ENCODE results near the gene SDCBP2.

SDCBP2 gene, protein sequence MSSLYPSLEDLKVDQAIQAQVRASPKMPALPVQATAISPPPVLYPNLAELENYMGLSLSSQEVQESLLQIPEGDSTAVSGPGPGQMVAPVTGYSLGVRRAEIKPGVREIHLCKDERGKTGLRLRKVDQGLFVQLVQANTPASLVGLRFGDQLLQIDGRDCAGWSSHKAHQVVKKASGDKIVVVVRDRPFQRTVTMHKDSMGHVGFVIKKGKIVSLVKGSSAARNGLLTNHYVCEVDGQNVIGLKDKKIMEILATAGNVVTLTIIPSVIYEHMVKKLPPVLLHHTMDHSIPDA

DNA sequence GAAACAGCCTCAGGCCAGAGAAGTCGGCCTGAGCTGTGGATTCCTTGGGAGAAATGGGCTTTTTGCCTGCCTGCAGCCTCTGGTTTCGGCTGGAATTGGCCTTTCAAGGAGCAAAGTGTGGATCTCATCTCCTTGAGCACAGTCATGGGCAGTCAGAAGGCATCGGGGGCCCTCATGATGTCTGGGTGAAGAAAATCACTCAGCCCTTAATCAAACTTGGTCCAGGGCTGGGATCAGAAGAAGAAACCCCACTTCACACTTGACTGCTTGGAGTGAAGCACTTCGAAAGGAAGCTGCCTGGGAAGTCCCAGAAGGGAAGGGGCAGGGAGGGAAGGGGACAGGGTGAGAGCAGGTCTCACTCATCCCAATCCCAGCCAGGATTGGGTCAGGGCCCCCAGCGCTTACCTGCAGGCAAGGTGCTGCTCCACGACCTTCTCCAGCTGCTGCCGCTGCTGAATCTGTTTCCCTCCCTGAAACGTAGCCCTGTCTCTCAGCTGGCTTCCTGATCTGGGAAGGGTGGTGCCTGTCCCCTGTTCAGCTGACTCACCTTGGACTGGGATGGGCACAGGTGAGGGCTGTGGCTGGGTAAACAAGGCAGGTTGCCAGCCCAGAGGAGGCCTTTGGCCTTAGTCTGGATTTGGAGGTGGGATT, at the start of gene SDCBP2:
Gene SDCBP2 (minus strand): TSS at position 460 of the 651 bp plus-strand sequence. CDS start 8,723 bp downstream, outside the sequence.
- DNase-seq: no peak

DNA sequence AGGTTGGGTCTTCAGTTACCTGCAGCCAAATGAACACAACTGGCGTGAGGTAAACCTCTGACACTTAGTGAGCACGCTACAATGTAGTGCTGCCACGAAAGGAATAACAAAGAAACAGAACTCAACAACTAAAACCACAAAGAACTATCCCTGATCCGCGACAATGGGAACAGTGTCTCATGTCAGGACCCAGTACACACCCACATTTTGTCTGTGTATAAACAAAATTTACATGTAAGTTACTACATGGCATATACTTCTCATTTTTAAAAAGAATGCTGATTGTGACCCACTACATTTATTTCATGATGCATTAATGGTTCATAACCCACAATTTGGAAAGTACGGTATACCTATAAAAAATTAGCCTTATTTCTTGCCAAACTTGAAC, 49.8 kb upstream of the SDCBP2 start:
- DNase-seq: no peak

DNA sequence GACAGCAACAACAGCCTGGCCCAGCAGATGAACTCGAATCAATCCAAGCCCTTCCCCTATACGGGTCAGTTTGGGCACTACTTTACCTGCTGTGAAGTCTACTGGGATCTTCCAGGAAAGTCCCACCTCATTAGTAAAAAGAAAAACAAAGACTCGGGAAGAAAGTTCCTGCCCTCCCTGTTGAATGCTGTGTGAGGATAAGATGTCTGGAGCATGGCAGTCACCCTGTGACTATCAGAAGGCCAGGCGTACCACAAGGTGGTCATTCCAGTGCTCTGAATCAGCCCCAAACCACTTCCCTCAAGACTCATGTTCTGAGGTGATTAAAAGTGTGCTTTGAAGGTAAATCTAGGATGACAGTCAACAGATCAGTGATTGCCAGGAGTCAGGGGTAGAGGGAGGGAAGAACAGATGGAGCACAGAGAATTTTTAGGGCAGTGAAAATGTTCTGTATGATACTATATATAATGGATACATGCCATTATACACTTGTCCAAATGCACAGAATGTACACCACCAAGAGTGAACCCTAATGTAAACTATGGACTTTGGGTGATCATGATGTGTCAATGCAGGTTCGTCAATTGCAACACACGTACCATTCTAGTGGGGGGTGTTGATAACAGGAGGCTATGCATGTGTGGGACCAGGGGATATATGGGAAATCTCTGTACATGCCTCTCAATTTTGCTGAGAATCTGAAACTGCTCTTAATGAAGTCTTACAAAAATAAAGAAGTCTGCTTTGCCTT, 49.2 kb upstream of the SDCBP2 start:
- no peak for DNase-seq

- DNase-seq: no peak
Measured at GRCh38 chr20:1377341-1377871, 48.5 kb upstream of the SDCBP2 start.

- DNase-seq: no peak
Measured at GRCh38 chr20:1376408-1377270, 47.7 kb upstream of the SDCBP2 start.

- DNase-seq: no peak
Measured at GRCh38 chr20:1376007-1376406, 47.1 kb upstream of the SDCBP2 start.

DNA sequence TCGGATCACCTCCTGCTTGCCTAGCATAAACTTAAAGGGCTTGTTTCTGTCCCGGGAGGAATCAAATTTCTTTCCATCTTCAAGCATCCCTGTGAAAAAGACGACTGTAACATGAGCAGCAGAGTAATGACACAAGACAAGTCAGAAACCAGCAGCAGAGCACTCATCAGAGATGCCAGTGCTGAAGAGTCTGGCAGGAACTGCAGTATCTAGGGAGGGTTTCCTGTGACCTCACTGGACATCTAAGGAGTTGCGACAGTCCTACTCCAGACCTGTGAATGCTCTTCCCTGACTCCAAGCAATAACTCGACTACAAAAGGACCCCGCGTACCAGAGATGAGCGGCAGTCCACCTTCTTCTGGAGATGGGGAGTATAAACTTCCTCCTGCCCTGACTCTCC, 46.6 kb upstream of the SDCBP2 start:
- no peak for DNase-seq

DNA sequence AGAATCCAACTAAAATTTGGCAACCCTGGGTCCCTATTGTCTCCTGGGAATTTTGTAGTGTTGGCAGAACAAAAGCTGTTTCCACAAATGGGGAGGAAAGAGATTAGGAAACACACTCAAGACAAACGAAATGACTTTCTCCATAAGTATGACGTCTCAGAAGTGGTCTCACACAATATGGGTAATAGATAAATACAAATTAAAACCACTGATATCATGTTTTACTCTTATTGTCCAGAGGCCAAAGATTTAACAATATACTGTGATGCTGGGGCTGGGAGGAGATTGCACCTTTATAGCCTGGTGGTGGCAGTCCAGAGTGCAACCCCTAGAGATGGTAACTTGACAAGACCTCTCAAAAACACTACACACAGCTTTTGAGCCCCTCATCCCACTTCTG, 45.3 kb upstream of the SDCBP2 start:
- DNase-seq: no peak

GRCh38 chr20:1373614-1374013, 44.7 kb upstream of the SDCBP2 start:
- no peak for DNase-seq

GRCh38 chr20:1373036-1373435, 44.1 kb upstream of the SDCBP2 start:
- no peak for DNase-seq

DNA sequence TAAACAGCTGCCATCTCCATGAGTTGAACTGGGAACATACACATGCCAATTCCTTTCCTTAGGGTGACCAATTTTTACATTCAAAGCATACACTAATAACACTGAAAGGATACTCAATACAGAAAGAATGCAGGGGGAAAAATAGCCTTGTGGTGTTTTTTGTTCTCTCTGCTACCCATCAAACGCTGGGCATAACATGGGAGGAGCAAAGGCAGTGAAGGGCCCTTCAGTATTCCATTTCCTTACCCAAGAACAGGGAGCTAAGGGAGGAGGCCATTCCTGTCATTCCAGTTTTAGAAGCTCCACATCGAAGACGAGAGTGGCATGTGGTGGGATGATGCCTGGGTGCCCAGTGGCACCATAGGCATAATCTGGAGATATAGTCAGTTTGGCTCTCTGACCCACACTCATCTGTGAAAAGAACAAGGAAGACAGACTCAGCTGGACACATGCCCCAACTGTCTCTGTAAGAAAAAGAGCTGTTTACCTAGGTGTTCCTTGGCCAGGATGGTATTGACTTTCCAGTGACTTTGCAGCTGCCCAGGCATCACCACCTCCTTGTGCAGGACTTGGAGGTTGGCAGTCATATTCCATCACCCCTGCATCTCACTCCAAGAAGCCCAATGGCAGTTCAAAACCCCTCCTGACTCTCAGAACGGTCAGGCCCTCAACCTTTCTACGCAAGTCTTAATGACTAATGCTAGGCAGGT, 43.0 kb upstream of the SDCBP2 start:
- DNase-seq: no peak

DNA sequence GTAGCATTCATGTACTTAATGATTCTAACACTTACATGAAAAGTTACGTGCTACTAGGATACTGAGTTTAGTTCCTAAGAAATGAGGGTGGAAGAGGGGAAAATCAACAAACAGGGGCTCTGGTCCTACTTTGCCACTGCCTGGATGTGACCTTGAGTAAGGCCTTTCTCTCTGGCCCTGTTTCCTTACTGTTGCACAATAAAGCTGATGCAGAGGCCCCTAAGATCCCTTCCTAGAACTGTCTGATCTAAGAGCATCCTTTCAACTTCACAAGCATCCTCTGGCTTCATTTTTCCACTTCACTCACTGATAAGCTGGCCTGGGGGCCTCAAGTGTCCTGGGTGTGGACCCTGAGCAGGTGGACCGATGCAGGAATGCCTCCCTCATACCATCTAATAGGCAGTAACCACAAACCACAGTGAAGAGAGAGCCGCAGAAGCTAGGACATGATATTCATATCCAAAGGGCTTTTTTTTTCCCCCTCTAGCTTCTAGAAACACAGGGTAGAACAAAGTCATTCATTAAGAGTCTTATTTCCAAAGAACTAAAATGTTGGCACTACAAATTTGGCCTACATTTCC, 42.4 kb upstream of the SDCBP2 start:
- DNase-seq: no peak

GRCh38 chr20:1370548-1371110, 41.7 kb upstream of the SDCBP2 start:
- no peak for DNase-seq

DNA sequence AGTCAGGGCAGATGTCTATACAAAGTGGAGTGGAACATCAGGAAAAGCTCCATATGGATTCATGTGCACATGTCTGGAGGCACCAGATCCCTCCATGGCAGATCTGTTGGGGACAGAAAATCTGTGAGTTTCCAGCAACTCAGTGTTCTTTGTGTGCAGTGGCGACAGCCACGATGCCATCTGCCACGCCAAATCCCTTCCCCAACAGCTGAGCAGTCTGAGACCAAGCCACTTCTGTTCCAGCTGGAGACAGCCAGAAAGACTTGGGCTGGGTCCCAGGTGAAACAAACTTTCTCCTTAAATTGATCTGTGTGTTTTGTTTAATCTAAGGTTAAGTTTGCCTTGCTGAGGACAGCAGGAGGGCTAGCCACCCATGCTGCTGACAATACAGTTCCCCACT, 41.0 kb upstream of the SDCBP2 start:
- no peak for DNase-seq

GRCh38 chr20:1368448-1369199, 39.7 kb upstream of the SDCBP2 start:
- no peak for DNase-seq

- no peak for DNase-seq
Measured at GRCh38 chr20:1367479-1367878, 38.5 kb upstream of the SDCBP2 start.

DNA sequence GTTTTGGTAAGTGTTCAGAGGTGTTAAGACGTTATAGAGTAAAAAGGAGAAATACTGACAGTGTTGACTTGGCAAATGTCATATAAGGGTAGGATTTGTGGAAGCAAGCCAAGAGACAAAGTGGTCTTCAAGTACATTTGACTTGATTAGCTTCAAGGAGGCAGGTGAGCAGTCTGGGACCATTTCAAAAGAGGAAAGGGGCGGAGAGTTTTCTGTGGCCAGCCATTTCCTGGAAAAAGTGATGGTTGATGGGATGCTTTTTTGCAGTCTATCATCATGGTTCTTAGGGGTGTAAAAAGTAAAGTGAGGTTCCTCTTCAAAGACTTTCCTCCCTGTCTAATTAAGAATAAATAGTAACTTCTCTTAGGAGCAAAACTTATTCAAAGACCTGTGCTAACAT, 35.2 kb upstream of the SDCBP2 start:
- no peak for DNase-seq

DNA sequence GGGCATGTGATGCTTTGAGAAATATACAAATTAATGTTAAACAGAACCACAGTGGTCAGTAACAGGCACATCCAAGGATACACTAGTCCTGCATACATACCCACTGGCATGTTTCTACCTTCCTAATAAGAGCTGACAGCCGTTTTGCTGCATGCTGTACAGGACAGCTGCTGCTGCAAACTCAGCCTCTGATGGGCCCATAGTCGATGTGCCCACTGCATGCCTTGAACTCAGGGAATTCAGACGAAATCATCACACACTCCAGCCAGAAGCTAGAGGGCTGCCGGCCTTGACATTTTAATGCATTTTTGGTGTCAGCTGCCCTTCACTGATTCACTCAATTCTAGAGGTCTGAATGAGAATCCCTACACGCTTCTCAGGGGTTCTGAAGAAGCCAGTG, 34.6 kb upstream of the SDCBP2 start:
- DNase-seq: no peak

DNA sequence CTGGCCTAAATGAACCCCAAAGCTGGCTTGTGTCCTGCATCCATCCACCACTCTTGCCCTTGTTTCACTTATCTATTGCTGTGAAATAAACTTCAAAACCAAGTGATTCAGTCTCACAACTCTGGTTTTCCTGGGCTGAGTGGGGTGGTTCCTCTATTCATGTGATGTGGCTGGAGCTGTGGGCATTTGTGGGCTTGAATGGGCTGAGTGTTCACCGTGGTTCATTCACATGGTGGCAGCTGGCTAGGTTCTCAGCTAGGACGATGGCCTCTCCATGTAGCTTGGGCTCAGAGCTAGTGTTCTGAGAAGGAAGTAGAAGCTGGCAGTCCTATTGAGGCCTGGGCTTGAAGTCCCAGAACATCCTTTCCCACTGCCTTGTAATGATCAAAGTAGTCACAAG, 33.5 kb upstream of the SDCBP2 start:
- no peak for DNase-seq

- no peak for DNase-seq
Measured at GRCh38 chr20:1360094-1360846, 31.3 kb upstream of the SDCBP2 start.
